GM23338 (cell line): ENCODE data around the gene PRKCH. TPM values are rescaled to one million over a fixed set of nuclear protein-coding genes. Genes with fewer than 3 reads are reported as not detected.

ENCODE experiments used
- ATAC-seq: fragments of 200-7000 bp; cut with Tn5 transposase; 3 replicates; pipeline ENCODE4 v1.9.1; 2020
- DNase-seq: peaks from one replicate; pipeline ENCODE4 v3.0.0-alpha.2; 2015; ENCODE audit warnings: low spot score
- H2AFZ ChIP-seq: fragments of 200-600 bp; sonication (generic); 2 replicates; pipeline ENCODE4 v1.8.0; 2016; ENCODE audit warnings: antibody characterized with exemption, mild to moderate bottlenecking, moderate library complexity
- H3F3A ChIP-seq: fragments of 200-600 bp; sonication (generic); replicated peaks from 2 replicates; pipeline ENCODE4 v1.8.0; 2017; ENCODE audit warnings: antibody characterized with exemption, mixed run types, low read depth
- H3K27ac ChIP-seq: fragments of 200-600 bp; sonication (generic); 2 replicates; pipeline ENCODE4 v1.6.1; 2016; ENCODE audit warnings: low read depth
- H3K27me3 ChIP-seq: fragments of 200-600 bp; sonication (generic); 2 replicates; pipeline ENCODE4 v1.8.0; 2016; ENCODE audit warnings: mild to moderate bottlenecking, mixed run types, moderate library complexity; ENCODE audit not compliant: insufficient read depth
- H3K36me3 ChIP-seq: fragments of 200-600 bp; sonication (generic); 2 replicates; pipeline ENCODE4 v1.8.0; 2016; ENCODE audit warnings: mild to moderate bottlenecking; ENCODE audit not compliant: insufficient read depth
- H3K4me1 ChIP-seq: fragments of 200-600 bp; sonication (generic); 2 replicates; pipeline ENCODE4 v1.8.0; 2016; ENCODE audit warnings: mild to moderate bottlenecking, moderate library complexity; ENCODE audit not compliant: insufficient read depth
- H3K4me2 ChIP-seq: fragments of 200-600 bp; sonication (generic); 2 replicates; pipeline ENCODE4 v1.7.1; 2017; ENCODE audit warnings: mixed run types
- H3K4me3 ChIP-seq: fragments of 200-600 bp; sonication (generic); 2 replicates; pipeline ENCODE4 v1.6.1; 2016; ENCODE audit warnings: mixed run types
- H3K79me2 ChIP-seq: fragments of 200-600 bp; sonication (generic); replicated peaks from 2 replicates; pipeline ENCODE4 v1.8.0; 2017; ENCODE audit warnings: mild to moderate bottlenecking; ENCODE audit not compliant: insufficient read depth
- H3K9me2 ChIP-seq: fragments of 200-600 bp; sonication (generic); 2 replicates; pipeline ENCODE4 v1.8.0; 2017; ENCODE audit not compliant: insufficient read depth
- H4K20me1 ChIP-seq: fragments of 200-600 bp; sonication (generic); replicated peaks from 2 replicates; pipeline ENCODE4 v1.8.0; 2017; ENCODE audit warnings: mild to moderate bottlenecking; ENCODE audit not compliant: insufficient read depth
- H3K27ac Mint-ChIP-seq: 2 replicates; pipeline ENCODE4 v1.8.0; 2020; ENCODE audit warnings: inconsistent platforms, mild to moderate bottlenecking, moderate library complexity, mixed read lengths
- H3K27me3 Mint-ChIP-seq: 3 replicates; pipeline ENCODE4 v1.8.0; 2022; ENCODE audit warnings: low read depth, mild to moderate bottlenecking, moderate library complexity, mixed read lengths, inconsistent platforms; ENCODE audit not compliant: insufficient read depth, poor library complexity
- H3K36me3 Mint-ChIP-seq: 3 replicates; pipeline ENCODE4 v1.8.0; 2021; ENCODE audit warnings: low read depth, mild to moderate bottlenecking, inconsistent platforms, moderate library complexity, mixed read lengths
- H3K4me1 Mint-ChIP-seq: 3 replicates; pipeline ENCODE4 v1.8.0; 2020; ENCODE audit warnings: mild to moderate bottlenecking, inconsistent platforms, mixed read lengths
- H3K4me3 Mint-ChIP-seq: 3 replicates; pipeline ENCODE4 v1.8.0; 2021; ENCODE audit warnings: moderate library complexity, mild to moderate bottlenecking, inconsistent platforms, mixed read lengths
- H3K9me3 Mint-ChIP-seq: 3 replicates; pipeline ENCODE4 v1.8.0; 2020; ENCODE audit warnings: moderate library complexity, mild to moderate bottlenecking, inconsistent platforms, mixed read lengths
- CREB1 ChIP-seq: fragments of 250-450 bp; sonication (Bioruptor Pico); IDR thresholded peaks from 2 replicates; pipeline ENCODE4 v1.5.0; 2020; ENCODE audit warnings: low read depth, mild to moderate bottlenecking, moderate library complexity
- CTCF ChIP-seq, 2 experiments: fragments of 200-600 bp in 1 of 2; sonication (generic) in 1 of 2; conservative IDR thresholded peaks; 2 replicates each; pipeline versions ENCODE4 v1.5.1 to v1.6.1; 2016 to 2017; ENCODE audit warnings: antibody characterized with exemption in 2 of 2, low read depth in 2 of 2, mild to moderate bottlenecking in 2 of 2, moderate library complexity in 1 of 2
- EZH2 ChIP-seq: fragments of 200-600 bp; sonication (generic); IDR thresholded peaks from one replicate; pipeline ENCODE4 v1.8.0; 2017; ENCODE audit warnings: antibody characterized with exemption, mild to moderate bottlenecking, low read depth; ENCODE audit not compliant: unreplicated experiment
- EZH2phosphoT487 ChIP-seq: fragments of 200-600 bp; sonication (generic); IDR thresholded peaks from one replicate; pipeline ENCODE4 v1.8.1; 2018; ENCODE audit warnings: antibody characterized with exemption; ENCODE audit not compliant: unreplicated experiment
- JUNB ChIP-seq: IDR thresholded peaks from one replicate; pipeline ENCODE4 v1.6.1; 2016; ENCODE audit warnings: antibody characterized with exemption; ENCODE audit not compliant: unreplicated experiment
- NANOG ChIP-seq: IDR thresholded peaks from 2 replicates; pipeline ENCODE4 v1.6.1; 2016; ENCODE audit warnings: antibody characterized with exemption, borderline replicate concordance
- POLR2AphosphoS5 ChIP-seq: IDR thresholded peaks from 2 replicates; pipeline ENCODE4 v1.6.1; 2016; ENCODE audit warnings: antibody characterized with exemption, low read depth
- STAT1 ChIP-seq: IDR thresholded peaks from one replicate; pipeline ENCODE4 v1.6.1; 2016; ENCODE audit warnings: antibody characterized with exemption; ENCODE audit not compliant: unreplicated experiment
- ZNF114 ChIP-seq: fragments of 250-450 bp; sonication (Bioruptor Pico); IDR thresholded peaks from 2 replicates; pipeline ENCODE4 v1.5.0; 2020; ENCODE audit warnings: mild to moderate bottlenecking, moderate library complexity
- ZNF331 ChIP-seq: fragments of 250-450 bp; sonication (Bioruptor Pico); IDR thresholded peaks from 2 replicates; pipeline ENCODE4 v1.5.0; 2020; ENCODE audit warnings: low read depth, mild to moderate bottlenecking, moderate library complexity
- ZNF462 ChIP-seq: fragments of 250-450 bp; sonication (Bioruptor Pico); IDR thresholded peaks from 2 replicates; pipeline ENCODE4 v1.5.0; 2020; ENCODE audit warnings: mild to moderate bottlenecking, moderate library complexity
- polyA plus RNA-seq: library from polyadenylated mRNA; unstranded; fragments of >200 nt; fragmentation: Nextera tagmentation; extraction: Ambion mirVana; gene quantifications from 2 replicates; pipeline ENCODE4 v1.2.1, GENCODE V29; 2016
- total RNA-seq: library from RNA; depleted of rRNA; stranded (reverse); fragments of >200 nt; shearing (Covaris generic); gene quantifications from 2 replicates; pipeline ENCODE4 v1.2.3, GENCODE V29; 2014
- TF ChIP-seq, protein P1 (sequence below): IDR thresholded peaks from one replicate; pipeline ENCODE4 v1.6.1; 2018; ENCODE audit warnings: antibody characterized with exemption; ENCODE audit not compliant: unreplicated experiment
- TF ChIP-seq, protein P2 (sequence below): IDR thresholded peaks from 2 replicates; pipeline ENCODE4 v1.6.1; 2016; ENCODE audit warnings: antibody characterized with exemption

PRKCH gene
- total and polyA plus RNA-seq, 2 experiments from 2014 or later, result 5.4 to 10.1 TPM

DNA sequence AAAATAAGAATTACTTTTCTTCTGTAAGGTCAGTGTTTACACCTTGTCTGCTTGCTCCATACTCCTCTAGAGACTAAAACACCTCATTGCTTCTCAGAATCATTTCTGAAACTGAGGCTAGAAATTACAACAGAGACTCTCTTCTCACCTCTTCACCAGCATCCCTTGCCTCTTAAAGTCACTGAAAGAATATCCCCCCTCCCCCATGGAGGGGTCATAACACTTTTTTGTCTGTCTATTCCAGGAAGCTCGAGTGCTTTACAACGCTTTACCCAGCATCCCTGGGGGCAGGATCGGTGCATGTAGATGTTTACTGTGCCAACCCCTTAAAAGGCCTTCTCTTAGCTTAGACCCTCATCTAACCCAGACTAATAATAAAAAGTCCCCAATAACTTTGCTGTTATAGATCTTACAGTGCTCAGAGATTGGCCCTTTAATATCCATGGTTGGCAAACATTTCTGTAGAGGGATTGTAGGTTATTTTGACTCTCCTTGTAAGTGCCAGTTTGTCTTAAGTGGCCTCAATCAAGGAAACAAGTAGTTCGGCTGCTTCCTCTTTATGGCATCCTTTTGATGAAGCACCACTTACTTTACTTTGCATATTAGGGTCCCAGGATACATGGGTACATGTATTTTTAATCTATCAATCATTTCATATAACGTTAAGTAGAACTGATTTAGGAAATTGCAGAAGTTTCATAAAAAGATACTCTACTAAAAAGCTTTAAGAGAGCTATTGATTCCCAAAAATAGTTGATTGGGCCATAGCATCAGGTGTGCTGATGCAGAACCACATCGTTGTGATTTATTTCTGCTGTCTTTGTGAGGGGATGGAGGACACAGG lies 29.3 kb downstream of the PRKCH start:
- Histone ChIP-seq H3K9me2 (0 out of 2 replicates have a peak, but pooled peaks cover 5% of the 10 kb centered on the region), H3K4me2 (no peak overlapping the region), H3K36me3 (no peaks in the 10 kb centered on the region), H2AFZ (no peak overlapping the region), H3K4me3 (no peak overlapping the region), H4K20me1 (no peaks in the 10 kb centered on the region), H3K79me2 (no peaks in the 10 kb centered on the region), H3K4me1 (no peaks in the 10 kb centered on the region), H3F3A (no peaks in the 10 kb centered on the region), H3K27me3 (no peaks in the 10 kb centered on the region), H3K27ac (no peak overlapping the region)
- no peak for DNase-seq
- no peak for ATAC-seq
- TF ChIP-seq ZNF114 (CRISPR knock-in tag) (no peak), NANOG (no peak), EZH2phosphoT487 (no peak), ZNF462 (CRISPR knock-in tag) (no peak), CREB1 (CRISPR knock-in tag) (no peak), POLR2AphosphoS5 (no peak), STAT1 (no peak), ZNF331 (no peak), CTCF (conservative IDR thresholded peaks at IDR 0.05; ENCODE audit: low read depth in 2 of 2) (no peak), JUNB (no peak), EZH2 (no peak)
- TF ChIP-seq, protein P1, sequence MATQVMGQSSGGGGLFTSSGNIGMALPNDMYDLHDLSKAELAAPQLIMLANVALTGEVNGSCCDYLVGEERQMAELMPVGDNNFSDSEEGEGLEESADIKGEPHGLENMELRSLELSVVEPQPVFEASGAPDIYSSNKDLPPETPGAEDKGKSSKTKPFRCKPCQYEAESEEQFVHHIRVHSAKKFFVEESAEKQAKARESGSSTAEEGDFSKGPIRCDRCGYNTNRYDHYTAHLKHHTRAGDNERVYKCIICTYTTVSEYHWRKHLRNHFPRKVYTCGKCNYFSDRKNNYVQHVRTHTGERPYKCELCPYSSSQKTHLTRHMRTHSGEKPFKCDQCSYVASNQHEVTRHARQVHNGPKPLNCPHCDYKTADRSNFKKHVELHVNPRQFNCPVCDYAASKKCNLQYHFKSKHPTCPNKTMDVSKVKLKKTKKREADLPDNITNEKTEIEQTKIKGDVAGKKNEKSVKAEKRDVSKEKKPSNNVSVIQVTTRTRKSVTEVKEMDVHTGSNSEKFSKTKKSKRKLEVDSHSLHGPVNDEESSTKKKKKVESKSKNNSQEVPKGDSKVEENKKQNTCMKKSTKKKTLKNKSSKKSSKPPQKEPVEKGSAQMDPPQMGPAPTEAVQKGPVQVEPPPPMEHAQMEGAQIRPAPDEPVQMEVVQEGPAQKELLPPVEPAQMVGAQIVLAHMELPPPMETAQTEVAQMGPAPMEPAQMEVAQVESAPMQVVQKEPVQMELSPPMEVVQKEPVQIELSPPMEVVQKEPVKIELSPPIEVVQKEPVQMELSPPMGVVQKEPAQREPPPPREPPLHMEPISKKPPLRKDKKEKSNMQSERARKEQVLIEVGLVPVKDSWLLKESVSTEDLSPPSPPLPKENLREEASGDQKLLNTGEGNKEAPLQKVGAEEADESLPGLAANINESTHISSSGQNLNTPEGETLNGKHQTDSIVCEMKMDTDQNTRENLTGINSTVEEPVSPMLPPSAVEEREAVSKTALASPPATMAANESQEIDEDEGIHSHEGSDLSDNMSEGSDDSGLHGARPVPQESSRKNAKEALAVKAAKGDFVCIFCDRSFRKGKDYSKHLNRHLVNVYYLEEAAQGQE, result no peak
- TF ChIP-seq, protein P2, sequence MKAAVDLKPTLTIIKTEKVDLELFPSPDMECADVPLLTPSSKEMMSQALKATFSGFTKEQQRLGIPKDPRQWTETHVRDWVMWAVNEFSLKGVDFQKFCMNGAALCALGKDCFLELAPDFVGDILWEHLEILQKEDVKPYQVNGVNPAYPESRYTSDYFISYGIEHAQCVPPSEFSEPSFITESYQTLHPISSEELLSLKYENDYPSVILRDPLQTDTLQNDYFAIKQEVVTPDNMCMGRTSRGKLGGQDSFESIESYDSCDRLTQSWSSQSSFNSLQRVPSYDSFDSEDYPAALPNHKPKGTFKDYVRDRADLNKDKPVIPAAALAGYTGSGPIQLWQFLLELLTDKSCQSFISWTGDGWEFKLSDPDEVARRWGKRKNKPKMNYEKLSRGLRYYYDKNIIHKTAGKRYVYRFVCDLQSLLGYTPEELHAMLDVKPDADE, result no peak
- H3K27ac Mint-ChIP-seq, result no peak overlapping the region
- no peak overlapping the region for H3K4me3 Mint-ChIP-seq
- no peaks in the 10 kb centered on the region for H3K9me3 Mint-ChIP-seq
- H3K4me1 Mint-ChIP-seq, result peaks cover 4% of the 10 kb centered on the region
- no peaks in the 10 kb centered on the region for H3K27me3 Mint-ChIP-seq
- H3K36me3 Mint-ChIP-seq, result no peaks in the 10 kb centered on the region
